GM18858 (cell line): ENCODE results near the gene DDHD1.

Source experiments
- ATAC-seq: cut with Tn5 transposase; IDR thresholded peaks from one replicate; pipeline ENCODE4 v1.9.1; 2021; ENCODE audit not compliant: unreplicated experiment

Gene DDHD1

GRCh38 chr14:53001787-53002378, 151.2 kb downstream of the DDHD1 start:
- no peak for ATAC-seq

GRCh38 chr14:52998376-52999015, 154.6 kb downstream of the DDHD1 start:
- ATAC-seq: no peak

GRCh38 chr14:52996493-52996892, 156.6 kb downstream of the DDHD1 start:
- no peak for ATAC-seq

- no peak for ATAC-seq
Observed at GRCh38 chr14:52995998-52996397, 157.1 kb downstream of the DDHD1 start.

- ATAC-seq: no peak
Observed at GRCh38 chr14:52992236-52992870, 160.8 kb downstream of the DDHD1 start.

- ATAC-seq: no peak
Observed at GRCh38 chr14:52988139-52988538, 165.0 kb downstream of the DDHD1 start.

GRCh38 chr14:52987514-52987913, 165.6 kb downstream of the DDHD1 start:
- no peak for ATAC-seq

GRCh38 chr14:52987042-52987441, 166.1 kb downstream of the DDHD1 start:
- ATAC-seq: no peak
